ENCODE data around the gene AK2.

- TF ChIP-seq CTCF (IDR thresholded peaks at IDR 0.05) (no peak), POLR2AphosphoS5 (IDR thresholded peaks at IDR 0.05) (no peak)
Observed at GRCh38 chr1:33060579-33061083, 23.9 kb upstream of the AK2 start.

Data from sigmoid colon (tissue), 4 donors.